Activated CD4-positive, alpha-beta T cell treated with anti-CD3 and anti-CD28 coated beads for 36 hours (primary cell): ENCODE results near the gene PTPRF. TPM values are rescaled to one million over a fixed set of nuclear protein-coding genes. Genes with fewer than 3 reads are reported as not detected.
A peak's percentile ranks its signal among the peaks of the same experiment; 100 is the strongest.

ENCODE experiments used
- ATAC-seq: fragments of 200-7000 bp; cut with Tn5 transposase; one replicate; pipeline ENCODE4 v1.10.0; 2021; ENCODE audit warnings: mild to moderate bottlenecking, moderate library complexity
- CTCF ChIA-PET: fragments of 350-600 bp; sonication (Branson Sonifier 250); formaldehyde crosslinking; loops from one replicate; lab custom pipeline; 2021; ENCODE audit warnings: antibody characterized with exemption; lab: Charles Lee
- POLR2A ChIA-PET: fragments of 350-600 bp; sonication (Branson Sonifier 250); formaldehyde crosslinking; loops from one replicate; lab custom pipeline; 2021; ENCODE audit warnings: antibody characterized with exemption, inconsistent platforms; lab: Charles Lee
- DNase-seq: peaks from one replicate; pipeline ENCODE4 v3.0.0-alpha.2; 2020
- H3K27ac Mint-ChIP-seq: one replicate; pipeline ENCODE4 v1.8.0; 2021; ENCODE audit warnings: mixed read lengths
- H3K27me3 Mint-ChIP-seq: one replicate; pipeline ENCODE4 v1.8.0; 2021; ENCODE audit warnings: mixed read lengths
- H3K36me3 Mint-ChIP-seq: one replicate; pipeline ENCODE4 v1.8.0; 2021; ENCODE audit warnings: low read depth, mixed read lengths
- H3K4me1 Mint-ChIP-seq: one replicate; pipeline ENCODE4 v1.8.0; 2021; ENCODE audit warnings: mixed read lengths
- H3K4me3 Mint-ChIP-seq: one replicate; pipeline ENCODE4 v1.8.0; 2021; ENCODE audit warnings: mild to moderate bottlenecking, moderate library complexity, mixed read lengths
- H3K9me3 Mint-ChIP-seq: one replicate; pipeline ENCODE4 v1.8.0; 2021; ENCODE audit warnings: low read depth, mixed read lengths
- intact Hi-C, 2 experiments: fragments of 100-400 bp; cut with DNase I in 1 of 2; cut with micrococcal nuclease in 1 of 2; formaldehyde crosslinking; loops; one replicate each; pipeline versions ENCODE4 v1.14.2 to v1.15.1; 2022 to 2024; cut with DNase I, micrococcal nuclease
- total RNA-seq, 2 experiments: library from RNA; stranded (reverse); gene quantifications; one replicate each; pipeline ENCODE4 v1.2.3, GENCODE V29; 2021

The PTPRF gene
- total RNA-seq, 2 experiments from 2014 or later = 5.1 to 6.8 TPM

GRCh38 chr1:43538969-43539368 lies 8.3 kb downstream of the PTPRF start:
- no peaks in the 10 kb centered on the region for H3K9me3 Mint-ChIP-seq
- intact Hi-C loops = no loop called here
- ChIA-PET CTCF (no interaction called here), POLR2A (no interaction called here)
- no peak overlapping the region for H3K4me3 Mint-ChIP-seq
- H3K4me1 Mint-ChIP-seq = no peaks in the 10 kb centered on the region
- no peak overlapping the region for H3K27ac Mint-ChIP-seq
- ATAC-seq = no peak
- no peak for DNase-seq
- H3K27me3 Mint-ChIP-seq = peaks cover 2% of the 10 kb centered on the region
- no peaks in the 10 kb centered on the region for H3K36me3 Mint-ChIP-seq

- ATAC-seq = no peak
- CTCF ChIA-PET = interaction anchor here (0.6 kb wide), 1 partner anchor 347 kb away, joined by 4 read pairs; no protein-coding TSS in a partner anchor
- H3K4me1 Mint-ChIP-seq = no peaks in the 10 kb centered on the region
- no peaks in the 10 kb centered on the region for H3K9me3 Mint-ChIP-seq
- intact Hi-C loops = no loop called here
- no peaks in the 10 kb centered on the region for H3K36me3 Mint-ChIP-seq
- DNase-seq = no peak
- POLR2A ChIA-PET = no interaction called here
- no peak overlapping the region for H3K4me3 Mint-ChIP-seq
- H3K27me3 Mint-ChIP-seq = no peaks in the 10 kb centered on the region
- H3K27ac Mint-ChIP-seq = no peak overlapping the region
Observed at GRCh38 chr1:43539726-43540434, 9.2 kb downstream of the PTPRF start.

DNA sequence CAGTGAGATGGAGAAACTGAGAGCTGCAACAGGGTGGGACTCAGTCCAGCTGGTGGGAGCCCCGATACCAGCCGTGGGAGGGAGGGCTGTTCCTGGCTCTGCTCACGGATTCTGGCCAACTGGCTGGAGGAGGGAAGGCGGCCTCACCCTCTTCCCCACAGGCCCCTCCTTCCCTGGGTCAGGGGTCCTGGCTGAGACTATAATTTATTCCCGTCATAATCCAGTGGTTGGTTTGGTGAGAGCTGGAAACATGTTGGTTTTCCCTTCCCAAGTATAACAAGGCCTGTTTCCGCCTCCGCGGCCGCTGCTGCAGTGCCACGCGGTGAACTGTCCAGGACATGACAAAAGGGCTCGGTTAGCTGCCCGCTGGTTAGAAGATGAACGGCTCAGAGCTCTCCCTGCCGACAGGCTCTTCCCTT lies 10.0 kb downstream of the PTPRF start:
- no peaks in the 10 kb centered on the region for H3K4me1 Mint-ChIP-seq
- no peaks in the 10 kb centered on the region for H3K9me3 Mint-ChIP-seq
- H3K4me3 Mint-ChIP-seq = no peak overlapping the region
- intact Hi-C loops = no loop called here
- DNase-seq = no peak
- CTCF ChIA-PET = interaction anchor here (0.6 kb wide), 1 partner anchor 348 kb away, joined by 4 read pairs; no protein-coding TSS in a partner anchor
- POLR2A ChIA-PET = interaction anchor here (0.6 kb wide), 1 partner anchor 9 kb away, joined by 4 read pairs; no protein-coding TSS in a partner anchor
- no peak for ATAC-seq
- H3K36me3 Mint-ChIP-seq = no peaks in the 10 kb centered on the region
- H3K27me3 Mint-ChIP-seq = peaks cover 2% of the 10 kb centered on the region
- no peak overlapping the region for H3K27ac Mint-ChIP-seq

- POLR2A ChIA-PET = interaction anchor here (0.6 kb wide), 1 partner anchor 9 kb away, joined by 4 read pairs; no protein-coding TSS in a partner anchor
Observed at GRCh38 chr1:43541141-43541540, 10.5 kb downstream of the PTPRF start.

DNA sequence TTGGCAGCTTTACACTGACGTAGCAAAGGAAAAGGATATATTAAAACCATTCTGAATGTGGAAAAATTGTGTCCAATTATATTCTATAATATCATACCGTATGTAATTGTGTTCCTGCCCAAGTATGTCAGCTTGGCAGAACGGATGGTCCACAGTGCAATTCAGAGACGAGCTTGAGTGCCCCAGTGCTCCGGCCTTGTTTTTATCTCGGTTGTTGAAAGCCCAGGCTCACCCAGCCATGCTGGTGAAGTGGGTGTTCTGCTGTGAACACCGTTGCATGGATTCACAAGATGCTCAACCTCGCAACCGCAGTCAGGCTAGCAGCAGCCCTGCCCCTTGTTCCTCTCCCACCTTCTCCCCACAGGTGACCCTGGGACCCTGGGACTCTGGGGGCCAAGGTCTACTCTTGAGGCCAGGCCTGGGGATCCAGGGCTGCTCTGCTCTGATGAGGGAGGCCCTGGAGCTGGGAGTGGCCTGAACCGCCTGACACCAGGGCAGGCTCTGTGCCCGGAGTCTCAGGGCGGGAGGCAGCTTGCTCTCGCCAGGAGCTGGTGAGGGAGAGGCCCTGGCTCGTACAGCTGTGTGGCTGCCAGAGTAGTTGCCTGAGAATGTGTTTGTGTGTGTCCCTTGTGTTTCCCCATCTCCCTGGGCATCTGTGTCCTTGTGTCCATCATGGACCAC lies 11.2 kb downstream of the PTPRF start:
- no peaks in the 10 kb centered on the region for H3K4me1 Mint-ChIP-seq
- POLR2A ChIA-PET = interaction anchor here (0.6 kb wide), 1 partner anchor 477 kb away, joined by 3 read pairs; no protein-coding TSS in a partner anchor
- no peak overlapping the region for H3K4me3 Mint-ChIP-seq
- H3K27me3 Mint-ChIP-seq = peaks cover 2% of the 10 kb centered on the region
- CTCF ChIA-PET = interaction anchor here (0.6 to 1.7 kb wide), 2 partner anchors 12 to 15 kb away, joined by 3 read pairs; no protein-coding TSS in a partner anchor
- ATAC-seq = no peak
- no peak for DNase-seq
- no peaks in the 10 kb centered on the region for H3K36me3 Mint-ChIP-seq
- H3K9me3 Mint-ChIP-seq = no peaks in the 10 kb centered on the region
- H3K27ac Mint-ChIP-seq = no peak overlapping the region
- intact Hi-C loops = no loop called here

More at GRCh38 chr1:43541141-43541540, 10.5 kb downstream of the PTPRF start:
- intact Hi-C loops = no loop called here
- CTCF ChIA-PET = no interaction called here
- Mint-ChIP-seq H3K4me3 (no peak overlapping the region), H3K36me3 (no peaks in the 10 kb centered on the region), H3K27ac (no peak overlapping the region), H3K9me3 (no peaks in the 10 kb centered on the region), H3K27me3 (peaks cover 2% of the 10 kb centered on the region), H3K4me1 (no peaks in the 10 kb centered on the region)
- ATAC-seq = no peak
- DNase-seq = no peak

DNA sequence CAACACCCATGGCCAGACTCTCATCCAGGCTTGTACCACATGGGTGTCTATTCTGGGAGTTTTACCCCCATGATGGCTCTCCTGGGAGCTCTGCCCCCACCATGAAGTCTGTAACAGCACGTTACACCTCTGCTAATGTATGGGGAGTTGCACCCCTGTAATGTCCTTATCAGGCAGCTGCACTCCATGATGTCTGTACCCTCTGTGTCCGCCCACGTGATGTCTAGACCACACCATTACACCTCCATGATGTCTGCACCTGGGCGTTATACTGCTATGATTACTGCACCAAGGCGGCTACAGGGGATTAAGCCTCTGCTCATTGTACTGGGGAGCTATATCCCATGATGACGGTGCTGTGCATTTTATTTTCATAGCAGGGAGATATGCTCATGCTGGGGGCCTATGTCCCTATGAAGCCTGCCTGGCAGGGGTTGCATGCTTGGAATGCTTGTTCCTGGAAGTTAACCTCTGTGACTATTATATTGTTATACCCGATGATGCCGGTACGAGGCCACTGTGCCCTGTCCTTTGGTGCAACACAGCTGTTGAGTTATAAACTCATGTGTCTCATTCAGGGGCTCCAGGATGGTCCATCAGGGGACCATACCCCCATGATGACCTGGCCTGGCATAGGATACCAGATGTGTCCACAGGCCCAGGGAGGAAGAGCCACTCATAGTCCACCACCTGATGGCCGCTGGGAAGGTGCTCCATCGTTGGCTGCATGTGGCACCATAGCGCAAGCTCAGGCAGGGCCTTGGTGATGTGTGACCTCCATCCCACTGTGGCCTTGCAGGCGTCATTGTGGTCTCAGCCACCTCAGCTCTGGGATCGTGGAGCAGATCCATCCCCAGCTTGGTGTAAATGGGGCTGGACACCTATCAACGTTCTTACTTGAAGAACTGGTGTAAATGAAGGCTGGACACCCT lies 12.1 kb downstream of the PTPRF start:
- no peaks in the 10 kb centered on the region for H3K36me3 Mint-ChIP-seq
- no peaks in the 10 kb centered on the region for H3K4me1 Mint-ChIP-seq
- intact Hi-C loops = no loop called here
- H3K27ac Mint-ChIP-seq = no peak overlapping the region
- POLR2A ChIA-PET = interaction anchor here (0.6 kb wide), 1 partner anchor 476 kb away, joined by 3 read pairs; no protein-coding TSS in a partner anchor
- H3K9me3 Mint-ChIP-seq = no peaks in the 10 kb centered on the region
- H3K4me3 Mint-ChIP-seq = no peak overlapping the region
- peaks cover 2% of the 10 kb centered on the region for H3K27me3 Mint-ChIP-seq
- CTCF ChIA-PET = interaction anchor here (0.6 to 1.7 kb wide), 3 partner anchors 13 to 53 kb away, joined by 3 read pairs; no protein-coding TSS in a partner anchor
- DNase-seq (no peak), ATAC-seq (no peak)

DNA sequence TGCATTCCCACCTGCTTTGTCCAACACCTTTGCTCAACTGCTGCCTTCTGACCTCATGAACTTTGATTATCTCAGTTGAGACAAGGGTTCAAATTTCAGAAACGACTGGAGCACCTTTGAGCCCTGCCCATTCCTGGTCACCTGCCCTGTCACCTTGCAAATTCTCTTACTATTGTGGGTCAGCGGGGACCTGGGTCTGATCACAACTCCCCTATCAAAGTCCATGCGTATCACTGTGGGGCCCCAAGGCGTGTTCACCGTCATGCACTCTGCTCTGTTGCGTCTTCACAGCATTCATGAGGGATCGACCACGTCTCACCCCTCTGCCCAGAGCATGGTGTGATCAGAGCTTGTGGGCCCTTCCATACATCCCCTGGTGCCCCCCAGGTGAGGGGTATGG lies 12.9 kb downstream of the PTPRF start:
- H3K4me1 Mint-ChIP-seq = no peaks in the 10 kb centered on the region
- ATAC-seq = no peak
- no peak overlapping the region for H3K4me3 Mint-ChIP-seq
- H3K36me3 Mint-ChIP-seq = no peaks in the 10 kb centered on the region
- no peaks in the 10 kb centered on the region for H3K9me3 Mint-ChIP-seq
- no peak for DNase-seq
- peaks cover 2% of the 10 kb centered on the region for H3K27me3 Mint-ChIP-seq
- intact Hi-C loops = no loop called here
- POLR2A ChIA-PET = no interaction called here
- H3K27ac Mint-ChIP-seq = no peak overlapping the region
- CTCF ChIA-PET = no interaction called here

DNA sequence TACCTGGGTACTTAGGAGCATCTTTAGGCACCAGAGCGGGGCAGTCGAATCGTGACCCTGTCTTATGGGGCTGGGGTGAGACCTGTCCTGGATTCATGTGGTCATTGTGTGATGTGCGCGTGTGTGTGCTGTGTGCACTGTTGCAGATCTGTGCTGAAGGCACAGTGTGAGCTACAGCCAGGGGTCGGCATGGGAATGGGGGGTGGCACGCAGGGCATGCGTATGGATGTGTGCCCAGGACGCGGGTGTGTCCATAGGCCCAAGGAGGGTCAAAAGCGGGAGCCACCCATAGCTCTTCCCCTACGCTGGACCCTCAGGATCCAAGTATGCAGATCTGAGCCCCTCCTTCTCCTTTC lies 14.6 kb downstream of the PTPRF start:
- ATAC-seq (no peak), DNase-seq (no peak)
- ChIA-PET POLR2A (no interaction called here), CTCF (no interaction called here)
- Mint-ChIP-seq H3K9me3 (no peaks in the 10 kb centered on the region), H3K27ac (no peak overlapping the region), H3K27me3 (peaks cover 2% of the 10 kb centered on the region), H3K4me1 (no peaks in the 10 kb centered on the region), H3K36me3 (no peaks in the 10 kb centered on the region), H3K4me3 (no peak overlapping the region)
- intact Hi-C loops = no loop called here

GRCh38 chr1:43545695-43546387 lies 15.2 kb downstream of the PTPRF start:
- DNase-seq (peak; percentile 30), ATAC-seq (peak; percentile 44)
- intact Hi-C loops = no loop called here
- Mint-ChIP-seq H3K4me1 (no peaks in the 10 kb centered on the region), H3K36me3 (no peaks in the 10 kb centered on the region), H3K27ac (no peak overlapping the region), H3K4me3 (no peak overlapping the region), H3K27me3 (peaks cover 6% of the 10 kb centered on the region), H3K9me3 (no peaks in the 10 kb centered on the region)
- ChIA-PET POLR2A (no interaction called here), CTCF (no interaction called here)

DNA sequence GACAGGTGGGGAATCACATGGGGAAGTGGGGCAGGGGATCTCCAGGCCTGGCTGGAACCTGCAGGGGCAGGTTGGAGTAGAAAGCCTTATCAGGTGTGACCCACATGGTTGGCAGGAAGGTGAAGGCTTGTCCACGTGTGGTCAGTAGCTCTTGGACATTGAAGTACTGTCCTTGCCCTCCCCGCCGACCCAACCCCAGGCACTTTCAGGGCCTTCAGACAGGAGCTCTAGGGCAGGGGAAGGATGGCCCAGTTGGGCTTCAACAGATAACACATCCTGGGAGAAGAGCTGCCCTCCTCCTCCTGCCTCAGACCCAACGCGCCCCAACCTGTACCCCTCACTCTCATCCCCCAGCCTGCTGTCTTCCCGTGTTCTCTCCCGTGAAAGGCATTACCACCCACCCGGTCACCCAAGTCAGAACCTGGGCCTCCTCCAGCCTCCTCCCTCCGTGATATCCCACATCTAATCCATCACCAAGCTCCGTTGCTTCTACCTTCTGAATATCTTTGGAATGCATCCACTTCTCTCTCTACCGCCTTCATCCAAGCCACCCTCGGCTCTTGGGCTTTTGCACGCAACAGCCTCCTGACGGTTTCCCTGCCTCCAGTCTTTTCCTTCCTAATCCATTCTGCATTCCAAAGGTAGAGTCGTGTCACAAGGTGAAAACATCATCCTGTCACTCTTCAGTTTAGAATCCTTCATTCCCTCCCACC lies 15.9 kb downstream of the PTPRF start:
- ChIA-PET POLR2A (no interaction called here), CTCF (no interaction called here)
- Mint-ChIP-seq H3K36me3 (no peaks in the 10 kb centered on the region), H3K27me3 (peaks cover 8% of the 10 kb centered on the region), H3K4me1 (no peaks in the 10 kb centered on the region), H3K27ac (no peak overlapping the region), H3K4me3 (no peak overlapping the region), H3K9me3 (no peaks in the 10 kb centered on the region)
- intact Hi-C loops = no loop called here
- ATAC-seq (no peak), DNase-seq (no peak)
